ENCODE measurements around the gene GNAQ.

DNA sequence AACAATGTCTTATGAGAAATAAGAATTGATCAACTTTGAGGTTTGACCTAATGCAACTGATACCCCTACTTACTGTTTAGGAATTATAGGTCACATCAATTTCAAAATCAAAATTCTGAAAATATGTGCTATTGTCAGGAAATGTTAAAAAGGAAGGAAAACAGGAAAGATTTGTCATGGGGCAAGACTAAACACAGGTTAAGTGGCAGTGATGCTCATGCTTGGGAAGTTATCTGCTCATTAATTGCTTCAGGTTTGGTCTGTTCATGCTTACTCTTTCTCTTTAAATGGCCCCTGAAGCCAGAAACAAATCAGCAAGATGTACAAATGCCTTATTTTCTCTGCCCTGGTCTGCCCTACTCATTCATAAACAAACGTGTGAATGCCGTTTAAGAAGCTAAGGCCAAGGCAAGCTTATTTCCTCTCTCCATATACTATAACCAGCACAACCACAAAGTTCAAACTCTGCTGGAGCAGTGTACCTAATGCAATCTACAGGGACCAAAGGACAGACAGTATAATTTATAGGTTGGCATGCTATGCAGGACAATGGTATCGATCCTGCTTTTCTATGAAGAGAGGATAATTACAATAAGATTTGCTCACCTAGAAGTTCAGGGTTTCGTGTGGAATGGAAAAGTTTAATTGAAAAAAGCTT lies 177.2 kb downstream of the GNAQ start:
- TF ChIP-seq, protein P1, sequence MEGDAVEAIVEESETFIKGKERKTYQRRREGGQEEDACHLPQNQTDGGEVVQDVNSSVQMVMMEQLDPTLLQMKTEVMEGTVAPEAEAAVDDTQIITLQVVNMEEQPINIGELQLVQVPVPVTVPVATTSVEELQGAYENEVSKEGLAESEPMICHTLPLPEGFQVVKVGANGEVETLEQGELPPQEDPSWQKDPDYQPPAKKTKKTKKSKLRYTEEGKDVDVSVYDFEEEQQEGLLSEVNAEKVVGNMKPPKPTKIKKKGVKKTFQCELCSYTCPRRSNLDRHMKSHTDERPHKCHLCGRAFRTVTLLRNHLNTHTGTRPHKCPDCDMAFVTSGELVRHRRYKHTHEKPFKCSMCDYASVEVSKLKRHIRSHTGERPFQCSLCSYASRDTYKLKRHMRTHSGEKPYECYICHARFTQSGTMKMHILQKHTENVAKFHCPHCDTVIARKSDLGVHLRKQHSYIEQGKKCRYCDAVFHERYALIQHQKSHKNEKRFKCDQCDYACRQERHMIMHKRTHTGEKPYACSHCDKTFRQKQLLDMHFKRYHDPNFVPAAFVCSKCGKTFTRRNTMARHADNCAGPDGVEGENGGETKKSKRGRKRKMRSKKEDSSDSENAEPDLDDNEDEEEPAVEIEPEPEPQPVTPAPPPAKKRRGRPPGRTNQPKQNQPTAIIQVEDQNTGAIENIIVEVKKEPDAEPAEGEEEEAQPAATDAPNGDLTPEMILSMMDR (optimal IDR thresholded peaks at IDR 0.05 in 1 of 3, IDR thresholded peaks at IDR 0.05 in 1 of 3, conservative IDR thresholded peaks at IDR 0.05 in 1 of 3; ENCODE audit: extremely low read depth in 1 of 3, insufficient read depth in 2 of 3, low read length in 3 of 3): no peak
- no peak for TF ChIP-seq EZH2 (IDR thresholded peaks at IDR 0.05; ENCODE audit: low read length)

Data from keratinocyte (primary cell).